Erythroblast (primary cell): Measurements from ENCODE around the gene VEGFD.
"Not testable (repeated sequence)": the region's sequence is repeated elsewhere in the genome, so short reads cannot be mapped to it uniquely, and the experiment has no call there.

Experiments used
- DNase-seq, 2 experiments: peaks; one replicate each; lab custom pipeline; 2025; lab: John Stamatoyannopoulos, UW
- GATA1 ChIP-seq: IDR thresholded peaks from 2 replicates; pipeline ENCODE4 v1.6.1; 2011; ENCODE audit warnings: low read depth, mild to moderate bottlenecking, control low read depth, low read length, moderate library complexity
- POLR2A ChIP-seq: IDR thresholded peaks from 2 replicates; pipeline ENCODE4 v1.6.1; 2011; ENCODE audit warnings: mild to moderate bottlenecking, low read length

The VEGFD gene

DNA sequence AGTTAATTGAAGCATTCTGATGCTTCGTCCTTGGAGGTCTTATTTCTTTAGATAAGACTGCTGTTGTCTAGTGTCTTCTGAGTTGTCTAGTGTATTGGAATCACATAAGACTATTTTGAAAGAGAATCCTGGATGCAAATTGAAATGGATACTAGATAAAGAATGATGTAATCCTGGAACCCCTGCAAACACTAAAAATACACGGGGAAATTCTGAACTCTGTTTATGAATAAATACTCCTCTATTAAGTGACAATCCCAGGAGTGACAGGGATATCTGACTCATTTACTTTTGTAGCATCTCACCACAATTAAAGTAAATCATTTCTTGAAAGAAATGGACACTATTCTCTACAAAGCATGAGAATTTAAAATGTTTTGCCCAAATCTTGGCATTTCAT, 69.7 kb downstream of the VEGFD start:
- DNase-seq, result no peak
- TF ChIP-seq POLR2A (no peak), GATA1 (no peak)

DNA sequence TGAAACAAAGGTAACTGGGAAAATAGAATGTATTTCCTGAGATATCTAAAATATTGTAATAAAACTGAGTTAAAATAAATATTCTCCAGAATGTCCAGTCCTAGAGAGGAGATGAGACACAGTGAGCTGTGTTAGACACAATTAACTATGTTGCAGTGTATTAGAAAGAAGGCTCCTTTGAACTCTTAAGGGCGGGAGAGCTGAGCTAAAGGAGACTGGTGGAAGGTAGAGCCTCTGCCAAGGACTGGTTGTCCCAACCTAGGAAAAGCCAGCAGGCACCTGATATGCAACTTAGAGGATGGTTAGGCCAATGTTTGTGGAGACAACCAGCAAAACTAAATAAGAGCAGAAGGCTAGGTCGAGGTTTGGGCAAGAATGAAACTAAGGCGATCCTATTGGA, 73.1 kb downstream of the VEGFD start:
- no peak for DNase-seq

DNA sequence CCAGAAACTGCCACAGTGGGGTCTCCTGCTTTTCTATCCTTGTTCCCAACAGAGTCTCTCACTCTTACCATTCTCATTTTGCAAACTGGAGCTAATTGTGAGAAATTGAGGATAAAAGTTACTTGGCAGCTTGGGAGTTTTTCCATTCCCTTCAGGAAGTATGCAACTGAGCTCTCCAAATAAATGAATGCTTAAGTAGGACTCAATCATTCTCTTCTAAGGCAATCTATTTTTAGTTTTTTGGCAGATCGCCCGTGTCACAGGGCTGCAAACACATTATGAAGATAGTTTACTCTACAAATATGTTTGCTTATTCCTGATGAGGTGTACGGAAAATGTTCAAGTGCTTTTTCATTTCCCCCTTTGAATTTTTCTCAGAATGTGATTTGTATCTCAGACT, 74.1 kb downstream of the VEGFD start:
- DNase-seq, result no peak
- TF ChIP-seq GATA1 (no peak), POLR2A (no peak)

More for the DNA sequence above, 73.1 kb downstream of the VEGFD start:
- TF ChIP-seq POLR2A (no peak), GATA1 (no peak)

DNA sequence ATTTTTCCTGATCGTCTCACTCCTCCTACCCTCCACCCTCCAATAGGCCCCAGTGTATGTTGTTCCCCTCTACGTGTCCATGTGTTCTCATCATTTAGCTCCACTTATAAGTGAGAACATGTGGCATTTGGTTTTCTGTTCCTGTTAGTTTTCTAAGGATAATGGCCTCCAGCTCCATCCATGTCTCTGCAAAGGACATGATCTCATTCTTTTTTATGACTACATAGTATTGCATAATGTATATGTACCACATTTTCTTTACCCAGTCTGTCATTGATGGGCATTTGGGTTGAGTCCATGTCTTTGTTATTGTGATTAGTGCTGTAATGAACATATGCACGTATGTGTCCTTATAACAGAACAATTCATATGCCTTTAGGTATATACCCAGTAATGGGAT, 78.3 kb downstream of the VEGFD start:
- not testable (repeated sequence) for DNase-seq

DNA sequence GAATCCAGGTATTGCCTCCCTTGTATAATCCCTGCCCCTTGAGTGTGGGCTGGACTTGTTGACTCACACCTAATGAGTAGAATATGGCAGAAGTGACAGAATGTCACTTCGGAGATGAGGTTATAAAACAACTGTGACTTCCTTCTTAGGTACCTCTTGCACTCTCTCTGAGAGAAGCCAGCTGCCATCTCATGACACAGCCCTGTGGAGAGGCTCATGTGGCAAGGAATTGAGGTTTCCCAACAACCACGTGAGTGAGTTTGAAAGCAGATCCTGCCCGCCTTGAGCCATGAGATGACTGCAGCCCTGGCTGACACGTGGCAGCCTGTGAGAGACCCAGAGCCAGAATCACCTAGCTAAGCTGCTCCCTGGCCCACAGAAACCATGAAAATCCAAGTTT, 82.3 kb downstream of the VEGFD start:
- TF ChIP-seq POLR2A, result no peak
- TF ChIP-seq GATA1, result no peak
- no peak for DNase-seq

DNA sequence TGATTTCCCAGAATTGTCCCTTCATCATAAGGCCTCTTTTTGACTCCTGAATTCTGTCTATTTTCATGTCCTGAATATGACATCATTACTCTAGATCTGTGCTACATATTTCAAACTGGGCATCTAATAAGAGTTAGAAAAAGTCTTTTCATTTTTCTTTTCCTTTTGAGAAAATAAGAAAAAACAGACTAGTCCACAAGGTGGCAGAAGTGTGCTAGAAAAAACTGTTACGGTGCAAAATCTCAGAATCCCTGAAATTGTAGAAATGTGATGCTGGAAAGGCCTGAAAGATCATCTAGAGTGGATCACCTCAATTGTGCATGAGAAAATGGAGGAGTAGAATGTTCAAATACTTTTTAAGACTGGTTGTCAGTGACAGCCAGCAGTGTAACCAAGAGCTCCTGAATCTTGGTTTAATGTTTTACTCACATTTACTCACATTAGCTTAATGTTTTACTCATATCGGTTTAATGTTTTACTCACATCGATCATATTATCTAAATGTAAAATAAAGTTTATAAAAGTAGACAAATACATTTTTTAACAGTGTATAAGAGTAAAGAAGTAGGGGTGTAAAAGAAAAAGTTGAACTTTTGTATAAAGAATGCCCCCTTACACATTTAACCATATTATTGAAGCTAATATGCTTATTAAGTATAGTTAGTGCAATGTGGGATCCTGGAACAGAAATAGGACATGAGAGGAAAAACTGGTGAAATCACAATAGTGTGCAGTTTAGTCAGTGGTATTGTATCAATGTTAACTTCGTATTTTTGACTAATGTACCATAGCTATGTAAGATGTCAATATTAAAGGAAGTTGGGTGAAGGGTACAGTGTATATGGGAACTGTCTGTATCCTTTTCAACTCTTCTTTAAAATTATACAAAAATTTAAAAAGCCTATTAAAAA, 84.0 kb downstream of the VEGFD start:
- peak; percentile 0 to 23 for DNase-seq
- TF ChIP-seq GATA1 (no peak), POLR2A (no peak)

DNA sequence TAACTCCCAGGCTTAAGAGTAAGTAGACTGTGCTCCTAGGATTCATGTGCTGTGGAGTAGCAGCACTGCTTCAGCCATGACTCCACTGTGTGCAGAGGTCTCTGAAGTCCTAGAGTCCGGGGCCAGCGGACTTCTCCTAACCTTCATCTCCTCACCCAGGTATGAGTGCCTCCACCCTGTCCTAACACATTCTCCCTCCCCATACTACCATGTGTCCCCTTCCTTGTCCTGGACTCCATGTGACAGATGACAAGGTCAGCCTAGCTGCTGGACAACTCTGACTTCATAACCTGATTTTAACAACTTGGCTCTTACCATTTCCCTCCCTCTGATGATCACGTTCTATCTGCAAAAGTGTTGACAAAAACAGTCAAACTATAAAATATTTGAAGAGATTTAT, 85.4 kb downstream of the VEGFD start:
- no peak for TF ChIP-seq GATA1
- DNase-seq, result no peak

DNA sequence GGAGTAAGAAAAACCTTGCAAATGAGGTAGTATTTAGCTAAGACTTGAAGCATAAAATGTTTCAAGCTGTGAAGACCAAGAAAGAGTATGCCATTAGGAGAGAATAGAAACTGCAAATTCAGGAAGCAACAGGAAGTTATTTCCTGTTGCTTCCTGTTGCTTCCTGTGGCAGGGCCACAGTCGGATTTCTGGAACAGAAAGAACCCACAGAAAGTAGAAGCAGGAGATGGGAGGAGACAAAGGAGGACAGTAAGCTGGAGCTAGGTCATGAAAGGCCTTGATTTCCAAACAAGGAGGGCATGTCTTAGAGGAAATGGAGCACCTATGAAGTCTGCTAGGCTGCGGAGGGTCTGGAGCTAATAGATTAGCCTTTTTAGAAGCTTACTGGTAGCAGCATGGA, 86.0 kb downstream of the VEGFD start:
- TF ChIP-seq GATA1 (no peak), POLR2A (no peak)

More for the DNA sequence above, 86.0 kb downstream of the VEGFD start:
- DNase-seq, result no peak
